Stimulated activated CD4-positive, alpha-beta T cell treated with anti-CD3 and anti-CD28 coated beads, Interleukin-15, amount 100 ng/mL, for 24 hours (primary cell): Measurements from ENCODE around the gene PPFIA2.

ENCODE experiments used
- DNase-seq: peaks from one replicate; pipeline ENCODE4 v3.0.0-alpha.2; 2020

The PPFIA2 gene

DNA sequence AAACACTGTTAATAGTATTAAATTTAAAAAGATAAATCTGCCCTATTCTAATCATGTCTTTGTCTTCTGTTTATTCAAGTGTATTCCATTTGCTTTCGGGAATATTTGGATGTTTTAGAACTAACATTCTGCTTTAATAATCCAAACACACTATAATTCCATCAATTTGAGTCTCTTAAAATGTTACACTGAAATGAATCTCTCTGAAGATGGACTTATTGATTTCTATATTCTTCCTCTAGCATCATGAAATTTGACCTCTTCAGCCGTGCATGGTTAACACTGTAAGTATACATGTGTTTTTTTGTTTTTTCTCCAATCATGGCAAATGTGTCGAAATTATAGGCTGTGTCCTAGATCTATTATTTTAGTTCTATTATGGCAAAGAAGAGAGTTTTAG is 342.1 kb downstream of the PPFIA2 start:
- no peak for DNase-seq

DNA sequence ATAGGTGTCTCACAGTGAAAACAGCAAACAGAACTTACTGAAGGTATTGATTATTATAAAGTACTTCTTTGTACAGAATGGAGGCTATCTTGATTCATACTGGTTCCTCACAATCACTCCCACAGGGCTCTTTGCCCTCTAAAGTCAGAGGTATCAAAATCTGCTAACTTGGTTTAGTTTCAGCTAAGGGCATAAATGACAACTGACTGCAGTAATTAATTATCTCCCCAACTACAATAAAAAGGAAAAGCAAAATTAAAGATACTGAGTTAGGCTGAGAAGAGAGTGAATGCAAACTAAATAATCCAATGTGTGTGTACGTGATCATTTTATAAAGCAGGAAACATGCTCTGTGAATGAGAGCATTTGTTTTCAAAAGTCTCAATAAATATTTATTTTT is 342.6 kb downstream of the PPFIA2 start:
- DNase-seq: no peak

DNA sequence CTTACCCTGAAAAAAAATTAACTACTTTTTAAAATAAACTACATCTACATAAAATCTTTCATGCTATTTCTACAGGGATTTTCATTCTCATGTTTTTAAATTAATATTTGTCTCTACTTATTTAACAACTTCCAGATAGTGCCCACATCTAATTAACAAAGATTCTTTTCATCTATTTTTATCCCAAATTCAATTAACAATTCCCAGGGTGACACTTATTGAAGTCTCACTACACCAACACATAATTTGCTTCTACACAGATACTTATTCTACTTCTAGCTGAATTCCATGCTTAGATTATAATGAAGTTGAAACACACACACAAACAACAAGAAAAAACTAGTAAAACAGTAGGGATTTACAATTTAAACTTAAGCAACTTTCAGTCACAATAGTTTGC is 344.7 kb downstream of the PPFIA2 start:
- DNase-seq: no peak

DNA sequence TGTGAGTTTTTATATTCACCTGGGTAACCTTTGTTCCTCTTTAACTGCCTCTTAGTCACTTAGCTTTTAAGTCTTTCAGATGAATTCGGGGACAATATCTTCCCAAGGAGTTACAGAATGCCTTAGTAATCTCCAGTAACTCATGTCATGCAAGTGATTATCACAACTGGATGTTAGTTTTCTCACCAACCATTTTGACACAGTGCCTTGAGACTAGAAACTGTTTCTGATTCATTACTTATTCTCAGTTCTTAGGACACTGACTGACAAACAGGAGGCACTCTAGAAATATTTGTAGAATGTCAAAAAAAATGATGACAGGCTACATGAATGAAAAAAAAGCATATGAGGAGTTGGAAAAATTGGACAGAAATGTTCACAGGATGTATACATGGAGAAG is 346.2 kb downstream of the PPFIA2 start:
- DNase-seq: no peak

DNA sequence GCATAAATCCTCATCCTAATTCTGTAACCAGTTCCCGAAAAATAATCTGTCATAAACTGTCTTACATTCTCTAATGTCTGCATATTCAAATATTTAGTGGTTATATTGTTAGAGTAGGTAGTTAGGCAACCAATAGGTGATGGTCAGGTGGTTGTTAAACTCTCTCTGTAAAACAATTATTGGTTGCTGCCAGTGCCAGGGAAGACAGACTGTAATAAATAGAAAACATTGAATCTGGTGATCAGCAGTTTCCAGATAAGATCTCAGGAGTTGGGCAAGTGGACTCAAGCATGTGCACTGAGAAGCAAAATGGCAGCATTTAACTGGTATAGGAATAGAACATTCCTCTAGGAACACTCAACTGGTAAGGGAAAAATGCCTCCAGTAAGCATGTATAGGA is 355.8 kb downstream of the PPFIA2 start:
- no peak for DNase-seq

DNA sequence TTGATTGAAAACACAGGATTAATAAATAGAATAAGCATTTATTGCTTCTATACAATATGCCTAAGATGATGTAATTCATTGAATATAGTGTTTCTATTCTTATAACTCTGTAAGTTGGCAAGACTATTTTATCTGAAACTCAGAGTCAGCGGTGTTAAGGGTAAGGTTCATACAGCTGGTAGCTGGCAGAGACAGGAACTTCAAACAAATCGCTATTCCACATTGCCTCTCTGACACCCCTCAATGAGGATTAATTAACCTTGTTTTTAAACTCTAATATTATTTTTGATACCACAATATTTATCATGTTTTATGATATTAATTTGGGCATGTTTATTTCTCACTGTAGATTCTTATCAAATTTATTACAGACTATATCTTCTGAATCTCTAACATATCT is 357.9 kb downstream of the PPFIA2 start:
- DNase-seq: no peak

DNA sequence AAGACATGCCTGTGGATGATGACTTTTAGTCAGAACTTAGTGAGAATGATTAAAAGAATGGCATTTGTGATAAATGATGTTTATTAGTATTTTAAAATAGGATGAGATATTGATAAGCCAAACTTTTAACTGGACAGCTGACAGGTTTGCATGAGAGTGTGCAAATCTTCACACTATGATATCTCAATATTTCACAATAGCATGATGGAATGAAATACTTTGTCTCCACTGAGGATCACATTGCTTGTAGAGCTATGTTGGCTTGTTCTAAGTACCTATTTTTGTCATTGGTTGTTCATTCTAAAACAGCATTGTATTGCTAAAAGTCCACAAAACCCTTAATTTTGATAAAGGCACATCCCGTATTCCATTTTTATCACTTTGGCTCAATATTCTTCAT is 359.1 kb downstream of the PPFIA2 start:
- no peak for DNase-seq

DNA sequence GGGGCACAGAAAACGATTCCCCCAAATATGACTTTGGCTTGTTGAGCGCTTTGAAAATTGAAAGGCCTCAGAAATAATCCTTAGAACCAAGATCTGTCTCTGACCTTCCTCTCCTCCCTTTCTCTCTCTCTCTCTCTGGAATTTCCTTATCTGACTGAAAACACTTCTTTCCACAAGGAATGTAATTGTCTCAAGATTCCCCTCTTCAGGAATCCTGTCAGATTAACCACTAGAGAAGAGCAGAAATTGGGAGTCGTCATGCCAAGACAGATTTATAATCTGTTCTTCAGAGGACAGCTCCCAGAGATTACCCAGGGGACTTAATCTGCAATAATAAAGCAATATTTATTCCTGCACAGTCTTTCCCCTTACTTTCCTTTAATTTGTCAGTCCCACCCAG is 363.7 kb downstream of the PPFIA2 start:
- no peak for DNase-seq

DNA sequence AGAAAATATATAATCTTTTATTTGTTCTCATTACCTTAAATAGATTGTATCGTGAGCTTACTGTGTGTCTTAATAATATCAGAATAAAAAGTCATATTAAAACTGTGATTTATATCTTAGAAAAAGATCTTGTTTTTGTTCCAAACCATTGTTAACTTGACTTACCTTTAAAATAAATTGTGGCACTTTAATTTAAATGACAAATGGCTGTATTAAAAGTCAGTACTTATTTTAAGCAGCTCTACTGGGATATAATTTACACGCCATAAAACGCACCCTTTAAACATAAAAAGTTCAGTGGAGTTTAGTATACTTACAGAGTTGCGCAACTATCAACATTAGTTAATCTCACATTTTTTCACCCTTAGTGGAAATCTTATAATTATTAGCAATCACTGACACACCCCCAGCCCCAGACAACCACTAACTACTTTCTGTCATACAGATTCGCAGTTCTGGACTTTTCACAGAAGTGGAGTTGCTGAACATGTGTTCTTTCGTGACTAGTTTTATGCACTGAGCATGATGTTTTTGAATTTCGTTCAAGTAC is 369.5 kb downstream of the PPFIA2 start:
- no peak for DNase-seq

DNA sequence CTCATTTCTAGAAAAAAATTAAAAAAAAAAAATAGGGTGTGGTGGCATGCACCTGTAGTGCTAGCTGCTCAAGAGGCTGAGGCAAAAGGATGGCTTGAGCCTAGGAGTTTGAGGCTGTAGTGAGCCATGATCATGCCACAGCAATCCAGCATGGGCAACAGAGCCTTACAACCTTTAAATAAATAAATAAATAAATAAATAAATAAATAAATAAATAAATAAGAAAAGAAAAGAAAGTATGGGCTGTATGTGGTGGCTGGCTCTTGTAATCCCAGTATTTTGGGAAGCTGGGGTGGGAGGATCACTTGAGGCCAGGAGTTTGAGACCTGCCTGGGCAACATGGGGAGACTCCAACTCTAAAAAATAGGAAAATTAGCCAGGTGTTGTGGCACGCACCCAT is 373.0 kb downstream of the PPFIA2 start:
- DNase-seq: no peak

DNA sequence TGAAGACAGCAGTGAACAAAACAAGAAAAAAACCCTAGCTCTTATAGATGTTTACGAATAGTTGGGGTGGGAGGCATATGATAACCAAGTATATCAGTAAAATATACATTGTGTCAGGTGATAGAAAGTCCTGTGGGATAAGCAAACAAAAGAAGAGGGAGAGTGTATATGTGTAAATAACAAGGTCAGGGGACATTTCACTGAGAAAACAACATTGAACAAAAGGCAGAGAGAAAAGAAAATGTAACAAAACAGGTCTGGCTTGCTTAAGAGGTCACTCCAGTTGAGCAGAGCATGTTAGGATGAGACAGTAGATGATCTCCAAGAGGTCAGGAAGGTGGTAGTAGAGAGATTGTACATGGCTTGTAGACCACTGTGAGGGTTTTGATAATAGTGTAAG is 377.2 kb downstream of the PPFIA2 start:
- no peak for DNase-seq

DNA sequence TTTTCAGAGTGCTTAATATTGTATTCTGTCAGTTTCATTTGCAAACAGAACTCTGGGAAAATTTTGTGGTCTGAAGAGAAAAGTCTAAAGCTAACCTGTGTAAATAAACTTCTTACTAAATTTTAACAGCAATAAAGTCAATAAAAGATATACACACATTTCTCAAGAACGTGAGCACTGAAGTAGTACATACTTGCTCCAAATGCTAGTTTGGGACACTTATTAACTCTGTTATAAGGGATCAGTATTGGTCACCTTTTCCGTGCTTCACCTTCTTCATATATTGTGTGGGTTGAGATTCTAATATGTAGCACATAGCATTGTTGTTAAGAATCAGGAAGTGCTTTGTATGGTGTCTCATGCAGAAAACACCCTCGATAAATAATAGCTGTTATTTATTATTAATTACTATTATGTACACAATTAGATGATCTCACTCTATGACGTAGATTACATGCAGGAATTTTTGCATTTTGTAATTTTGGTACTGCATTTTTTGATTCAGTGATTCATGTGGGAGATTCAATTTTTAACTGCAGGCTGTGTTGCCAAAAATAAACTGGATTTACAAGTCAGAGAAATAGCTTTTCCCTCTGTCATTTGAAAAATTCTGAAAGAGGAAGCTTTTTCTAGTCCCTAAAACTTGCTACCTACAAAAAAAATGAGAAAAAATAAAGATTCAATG is 380.4 kb downstream of the PPFIA2 start:
- no peak for DNase-seq

DNA sequence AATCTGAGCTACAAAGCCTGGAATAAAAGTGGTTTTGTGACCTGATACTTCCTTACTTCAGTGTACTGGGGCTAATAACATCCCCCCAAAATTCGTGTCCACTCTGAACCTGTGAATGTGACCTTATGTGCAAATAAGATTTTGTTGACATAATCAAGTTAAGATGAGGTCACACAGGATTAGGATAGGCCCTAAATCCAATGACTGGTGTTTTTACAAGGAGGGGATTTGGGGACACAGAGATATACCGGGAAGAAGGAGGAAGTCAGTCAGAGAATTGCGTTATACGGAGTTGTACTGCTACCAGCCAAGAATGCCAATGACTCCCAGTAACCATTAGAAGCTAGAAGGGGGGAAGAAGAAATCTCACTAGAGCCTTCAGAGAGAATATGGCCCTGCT is 381.4 kb downstream of the PPFIA2 start:
- DNase-seq: no peak

DNA sequence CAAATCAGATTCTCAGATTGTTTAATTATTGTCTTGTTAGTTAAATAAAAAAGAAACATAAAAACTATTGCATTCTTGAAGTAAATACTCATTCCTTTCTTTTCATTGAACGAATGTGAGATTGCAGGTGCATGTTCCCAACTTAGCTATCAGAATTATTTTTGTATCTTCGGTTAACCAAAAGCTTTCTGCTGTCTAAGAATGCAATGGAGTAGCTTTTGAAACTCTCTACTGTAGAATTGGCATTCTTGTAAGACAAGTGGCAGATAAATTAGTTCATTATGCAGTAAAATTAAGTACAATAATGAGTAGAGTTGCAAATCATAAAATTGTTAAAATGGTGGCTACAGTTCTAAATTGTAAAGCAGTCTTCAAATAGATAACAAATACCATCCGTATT is 383.2 kb downstream of the PPFIA2 start:
- no peak for DNase-seq

DNA sequence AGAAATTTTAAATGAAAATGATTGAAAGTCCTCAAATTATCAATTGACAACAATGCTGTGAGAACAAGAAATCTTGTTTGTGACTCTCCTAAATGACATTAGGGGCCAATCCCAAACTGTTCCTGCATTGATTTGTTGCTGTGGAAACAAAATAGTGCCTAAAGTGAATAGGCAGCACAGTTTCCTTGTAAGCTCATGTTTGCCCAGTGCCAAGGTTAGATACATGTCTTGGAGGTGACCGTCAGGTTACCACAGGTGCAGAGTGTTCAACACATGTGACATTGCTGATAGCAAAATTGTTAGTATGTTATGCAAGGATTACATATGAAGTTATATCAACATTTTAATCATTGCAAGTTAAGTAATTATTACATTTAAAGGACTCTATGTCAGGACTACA is 388.7 kb downstream of the PPFIA2 start:
- no peak for DNase-seq

DNA sequence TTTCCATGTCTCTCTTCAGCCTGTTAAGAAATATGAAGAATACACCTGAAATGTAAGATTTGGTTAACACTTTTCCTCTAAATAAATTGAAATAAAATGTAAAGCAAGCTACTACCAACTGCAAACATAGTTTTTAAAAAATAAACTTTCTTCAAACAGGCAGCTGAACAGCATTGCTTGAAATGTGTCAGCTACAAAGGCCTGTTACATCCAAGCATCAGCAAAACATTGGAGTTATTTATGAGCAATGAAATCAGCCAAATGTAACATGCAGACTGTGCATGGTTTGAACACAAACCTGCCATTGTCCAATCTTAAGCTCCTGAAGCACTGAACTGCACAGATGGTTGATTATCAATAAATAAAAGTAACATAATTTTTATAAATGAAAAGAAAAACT is 390.0 kb downstream of the PPFIA2 start:
- no peak for DNase-seq

DNA sequence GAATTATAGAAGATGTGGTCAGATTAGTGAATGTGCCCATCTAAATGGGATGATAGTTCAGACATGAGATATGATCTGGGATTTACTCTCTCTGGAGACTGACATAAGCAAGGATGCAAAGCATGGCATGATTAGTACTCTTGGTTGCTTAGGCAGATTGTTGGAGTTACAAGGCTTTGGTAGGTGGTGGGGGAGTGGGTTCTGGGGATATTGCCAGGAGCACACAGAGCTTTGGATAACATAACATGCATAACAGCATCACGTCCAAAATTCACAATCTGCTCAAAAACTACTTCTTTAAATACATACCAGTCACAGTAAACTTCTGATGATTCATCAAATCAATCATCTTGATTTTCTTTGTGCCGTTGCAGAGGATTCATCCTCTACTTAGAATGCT is 393.9 kb downstream of the PPFIA2 start:
- DNase-seq: no peak

DNA sequence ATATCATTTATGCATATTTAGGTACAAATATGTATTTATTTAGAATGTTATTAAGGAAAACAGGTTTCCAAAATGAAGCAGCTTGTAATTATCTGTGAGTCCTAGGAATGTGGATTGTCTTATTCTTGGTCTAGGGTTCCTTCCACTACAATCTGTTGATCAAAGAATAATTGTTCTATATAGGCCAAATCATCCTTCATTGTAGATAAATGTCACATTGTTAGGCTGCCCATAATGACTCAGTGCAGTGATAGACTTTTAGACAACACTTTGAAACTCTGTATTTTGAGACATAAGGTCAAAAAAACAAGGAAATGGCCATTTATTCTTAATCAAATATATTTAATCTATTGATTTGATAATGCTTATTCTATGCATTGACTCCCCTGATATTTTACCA is 398.2 kb downstream of the PPFIA2 start:
- no peak for DNase-seq

DNA sequence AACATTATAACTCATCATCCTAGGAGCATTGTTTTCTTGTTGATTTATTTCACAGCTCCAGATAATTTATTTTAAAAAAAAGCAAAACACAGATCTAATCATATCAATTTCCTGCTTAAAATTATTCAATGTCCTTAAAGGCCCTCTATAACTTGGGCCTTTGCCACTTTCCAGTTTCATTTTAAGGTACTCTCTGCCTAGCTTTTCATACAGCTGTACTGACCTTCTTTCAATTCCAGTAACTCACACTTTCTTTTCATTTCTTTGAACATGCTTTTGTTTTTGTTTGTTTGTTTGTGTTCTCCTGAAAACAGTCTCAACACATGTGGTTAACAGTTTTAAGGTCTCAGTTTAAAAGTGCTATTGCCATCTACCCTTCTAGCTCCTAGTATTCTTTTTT is 399.4 kb downstream of the PPFIA2 start:
- no peak for DNase-seq

DNA sequence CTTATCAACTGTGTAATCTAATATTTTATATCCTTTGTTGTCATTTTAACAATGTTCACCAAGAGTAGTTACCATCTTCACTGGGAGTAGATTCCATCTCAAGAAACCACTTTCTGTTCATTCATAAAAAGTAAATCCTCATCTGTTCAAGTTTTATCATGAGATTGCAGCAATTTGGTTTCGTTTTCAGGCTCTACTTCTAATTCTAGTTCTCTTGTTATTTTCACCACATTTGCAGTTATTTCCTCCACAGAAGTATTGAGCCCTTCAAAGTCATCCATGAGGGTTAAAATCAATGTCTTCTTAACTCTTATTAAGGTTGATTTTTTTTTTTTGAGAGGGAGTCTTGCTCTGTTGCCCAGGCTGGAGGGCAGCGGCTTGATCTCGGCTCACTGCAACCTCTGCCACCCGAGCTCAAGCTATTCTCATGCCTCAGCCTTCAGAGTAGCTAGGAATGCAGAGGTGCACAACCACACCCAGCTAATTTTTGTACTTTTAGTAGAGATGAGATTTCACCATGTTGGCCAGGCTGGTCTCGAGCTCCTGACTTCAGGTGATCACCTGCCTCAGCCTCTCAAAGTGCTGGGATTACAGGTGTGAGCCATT is 404.7 kb downstream of the PPFIA2 start:
- no peak for DNase-seq

DNA sequence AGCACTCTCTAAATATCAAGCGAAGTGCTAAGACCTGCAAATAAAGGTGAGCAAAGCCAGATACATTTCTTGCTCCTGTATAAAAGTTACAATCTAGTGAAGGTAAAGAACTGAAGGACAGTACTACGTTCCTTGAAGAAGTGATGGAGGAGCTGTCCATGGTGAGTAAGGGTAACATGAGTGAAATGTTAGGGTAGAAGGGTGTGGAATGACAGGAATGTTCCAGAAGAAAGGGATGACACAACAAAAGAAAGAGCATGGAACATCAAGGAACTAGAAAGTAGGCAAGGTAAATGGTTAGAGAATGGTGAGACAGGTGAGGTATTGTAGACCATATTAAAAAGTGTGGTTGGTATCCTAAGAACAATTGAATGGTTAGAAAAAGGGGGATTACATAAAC is 408.8 kb downstream of the PPFIA2 start:
- DNase-seq: no peak

DNA sequence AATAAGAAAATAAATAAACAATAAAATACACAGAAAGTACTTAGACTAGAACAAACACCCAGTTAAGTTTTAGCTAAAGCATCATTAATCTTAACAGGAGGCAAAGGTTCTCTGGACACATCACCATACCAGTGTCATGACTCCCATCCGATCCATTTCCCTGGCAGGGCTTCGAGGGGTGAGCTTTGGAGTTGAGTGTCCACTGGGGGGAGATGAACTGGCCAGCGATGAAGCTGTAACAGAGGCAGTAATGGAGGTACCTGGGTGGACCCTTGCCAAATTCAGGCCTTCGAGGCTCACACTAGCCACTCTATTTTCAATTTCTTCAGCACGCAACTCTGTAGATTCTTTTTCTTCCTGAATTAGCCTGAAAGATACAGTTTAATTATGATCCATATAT is 411.7 kb downstream of the PPFIA2 start:
- DNase-seq: no peak

DNA sequence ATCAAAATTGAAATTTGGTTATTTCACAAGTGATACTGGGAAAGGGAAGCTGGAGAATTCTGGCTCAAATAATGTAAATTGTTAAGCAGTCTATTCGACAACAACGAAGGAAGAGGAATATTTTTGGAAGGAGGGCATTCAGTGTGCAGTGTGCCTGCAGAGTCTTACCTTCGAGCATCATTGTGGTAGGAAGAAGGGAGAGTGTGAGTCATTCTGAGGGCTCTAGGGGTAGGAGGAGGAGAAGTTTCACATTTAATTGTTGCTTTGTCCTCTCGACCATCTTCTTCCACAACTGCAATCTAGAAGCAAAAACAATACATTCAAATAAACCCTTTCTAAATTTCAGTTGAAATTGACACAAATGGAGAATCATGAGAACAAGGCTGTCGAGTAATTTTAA is 418.2 kb downstream of the PPFIA2 start:
- no peak for DNase-seq

DNA sequence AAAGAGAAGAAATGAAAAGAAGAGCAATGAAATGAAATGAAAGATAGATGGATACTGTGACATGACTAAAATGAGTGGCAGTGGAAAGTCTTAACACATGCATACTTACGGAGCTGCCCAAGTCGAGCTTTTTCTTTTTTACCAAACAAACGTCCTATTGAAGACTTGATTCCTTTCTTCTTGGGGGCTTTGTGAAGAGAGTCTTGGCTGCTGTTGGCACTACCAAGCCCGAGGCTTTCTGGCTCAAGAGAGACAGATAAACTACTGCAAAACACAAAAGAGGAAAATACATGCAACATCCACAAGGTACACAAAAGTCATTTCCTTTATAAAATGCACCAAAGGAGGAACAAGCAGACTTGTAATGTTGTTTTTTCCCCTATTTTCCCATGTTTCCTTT is 420.1 kb downstream of the PPFIA2 start:
- DNase-seq: no peak

DNA sequence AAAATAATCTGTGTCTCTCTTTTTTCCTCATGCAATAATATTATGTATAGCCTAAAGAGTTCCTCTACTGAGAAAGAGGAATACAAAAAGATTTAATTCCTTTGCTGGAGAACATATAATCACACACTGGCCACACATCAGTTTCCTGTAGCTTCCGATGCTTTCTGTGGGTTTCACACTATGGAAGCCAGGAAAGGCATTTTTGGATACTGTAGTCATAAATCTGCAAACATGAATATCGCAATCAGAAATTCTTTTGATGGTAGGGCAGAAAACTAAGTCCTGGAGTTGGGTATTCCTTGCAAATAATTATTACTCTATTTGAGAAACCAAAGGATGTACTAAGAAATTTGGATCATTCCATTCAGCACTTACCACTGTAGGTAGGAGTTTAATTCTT is 421.3 kb downstream of the PPFIA2 start:
- DNase-seq: no peak
